ENCODE results near the gene TOP2B.

DNA sequence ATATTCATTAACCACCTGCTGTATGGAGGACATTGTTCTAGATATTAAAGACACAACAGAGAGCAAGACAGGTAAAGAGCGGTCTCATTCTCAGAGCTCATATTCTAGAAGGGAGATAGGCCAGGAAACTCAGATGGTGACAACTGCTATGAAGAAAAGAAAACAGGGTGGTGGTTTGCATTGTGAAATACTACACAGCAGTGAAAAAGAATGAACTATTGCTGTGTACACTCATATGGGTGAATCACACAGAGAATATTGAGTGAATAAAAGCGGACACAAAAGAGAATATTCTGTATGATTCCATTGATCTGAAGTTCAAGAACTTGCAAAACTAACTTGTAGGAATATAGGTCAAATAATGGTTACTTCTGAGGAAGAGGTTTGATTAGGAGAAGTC is 76.7 kb downstream of the TOP2B start:
- TF ChIP-seq, protein P1, sequence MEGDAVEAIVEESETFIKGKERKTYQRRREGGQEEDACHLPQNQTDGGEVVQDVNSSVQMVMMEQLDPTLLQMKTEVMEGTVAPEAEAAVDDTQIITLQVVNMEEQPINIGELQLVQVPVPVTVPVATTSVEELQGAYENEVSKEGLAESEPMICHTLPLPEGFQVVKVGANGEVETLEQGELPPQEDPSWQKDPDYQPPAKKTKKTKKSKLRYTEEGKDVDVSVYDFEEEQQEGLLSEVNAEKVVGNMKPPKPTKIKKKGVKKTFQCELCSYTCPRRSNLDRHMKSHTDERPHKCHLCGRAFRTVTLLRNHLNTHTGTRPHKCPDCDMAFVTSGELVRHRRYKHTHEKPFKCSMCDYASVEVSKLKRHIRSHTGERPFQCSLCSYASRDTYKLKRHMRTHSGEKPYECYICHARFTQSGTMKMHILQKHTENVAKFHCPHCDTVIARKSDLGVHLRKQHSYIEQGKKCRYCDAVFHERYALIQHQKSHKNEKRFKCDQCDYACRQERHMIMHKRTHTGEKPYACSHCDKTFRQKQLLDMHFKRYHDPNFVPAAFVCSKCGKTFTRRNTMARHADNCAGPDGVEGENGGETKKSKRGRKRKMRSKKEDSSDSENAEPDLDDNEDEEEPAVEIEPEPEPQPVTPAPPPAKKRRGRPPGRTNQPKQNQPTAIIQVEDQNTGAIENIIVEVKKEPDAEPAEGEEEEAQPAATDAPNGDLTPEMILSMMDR (IDR thresholded peaks at IDR 0.05): no peak
- TF ChIP-seq POLR2A (IDR thresholded peaks at IDR 0.05; ENCODE audit: low read depth): no peak
- no peak for TF ChIP-seq POLR2AphosphoS5 (IDR thresholded peaks at IDR 0.05)
- no peak for TF ChIP-seq EP300 (IDR thresholded peaks at IDR 0.05)

Measured in esophagus muscularis mucosa (tissue), 4 donors.